Keratinocyte (primary cell): ENCODE results near the gene CDH13. TPM values are rescaled to one million over a fixed set of nuclear protein-coding genes. Genes with fewer than 3 reads are reported as not detected.

Source experiments
- DNase-seq: peaks from one replicate; pipeline ENCODE4 v3.0.0-alpha.2; 2011; ENCODE audit warnings: low read depth, missing footprints, low spot score
- FAIRE-seq: peaks from 2 replicates; lab custom pipeline; 2011; peaks lifted over from hg19 to GRCh38; lab: Jason Lieb, UNC
- H2AFZ ChIP-seq: 2 replicates; pipeline ENCODE4 v1.6.0; 2012; ENCODE audit warnings: low read length, control low read depth, inconsistent platforms; ENCODE audit not compliant: control insufficient read depth
- H3K27ac ChIP-seq: 2 replicates; pipeline ENCODE4 v1.5.1; 2011; ENCODE audit warnings: low read length; ENCODE audit not compliant: control insufficient read depth, insufficient read depth
- H3K27me3 ChIP-seq: 3 replicates; pipeline ENCODE4 v1.6.0; 2011; ENCODE audit warnings: low read length; ENCODE audit not compliant: control insufficient read depth, insufficient read depth; ENCODE audit errors: extremely low read depth
- H3K36me3 ChIP-seq, 2 experiments: 2 replicates in 1 of 2; 3 replicates in 1 of 2; pipeline ENCODE4 v1.5.1; 2011; ENCODE audit warnings: low read length in 2 of 2, mild to moderate bottlenecking in 1 of 2; ENCODE audit not compliant: control insufficient read depth in 2 of 2, insufficient read depth in 2 of 2; ENCODE audit errors: extremely low read depth in 1 of 2
- H3K4me1 ChIP-seq: 3 replicates; pipeline ENCODE4 v1.5.1; 2011; ENCODE audit warnings: low read length; ENCODE audit not compliant: control insufficient read depth, insufficient read depth; ENCODE audit errors: extremely low read depth
- H3K4me2 ChIP-seq: 3 replicates; pipeline ENCODE4 v1.6.0; 2011; ENCODE audit warnings: low read depth, low read length; ENCODE audit not compliant: control insufficient read depth, insufficient read depth; ENCODE audit errors: extremely low read depth
- H3K4me3 ChIP-seq, 3 experiments: fragments of 200-600 bp in 1 of 3; sonication (generic) in 1 of 3; 2 replicates in 2 of 3; 3 replicates in 1 of 3; pipeline ENCODE4 v1.5.1; 2011 to 2016; ENCODE audit warnings: low read length in 3 of 3, mild to moderate bottlenecking in 3 of 3, control low read depth in 2 of 3, inconsistent platforms in 1 of 3, low read depth in 1 of 3, mixed read lengths in 1 of 3, mixed run types in 1 of 3, moderate library complexity in 1 of 3; ENCODE audit not compliant: control insufficient read depth in 2 of 3, insufficient read depth in 2 of 3; ENCODE audit errors: extremely low read depth in 1 of 3
- H3K79me2 ChIP-seq: 2 replicates; pipeline ENCODE4 v1.6.0; 2012; ENCODE audit warnings: low read length; ENCODE audit not compliant: control insufficient read depth, insufficient read depth
- H3K9ac ChIP-seq: 3 replicates; pipeline ENCODE4 v1.6.0; 2011; ENCODE audit warnings: low read length; ENCODE audit not compliant: control insufficient read depth, insufficient read depth; ENCODE audit errors: extremely low read depth
- H3K9me1 ChIP-seq: 3 replicates; pipeline ENCODE4 v1.6.0; 2011; ENCODE audit warnings: low read length; ENCODE audit not compliant: control insufficient read depth, insufficient read depth; ENCODE audit errors: extremely low read depth
- H3K9me3 ChIP-seq: 2 replicates; pipeline ENCODE4 v1.5.1; 2012; ENCODE audit warnings: low read depth, low read length; ENCODE audit not compliant: control insufficient read depth
- H4K20me1 ChIP-seq: 3 replicates; pipeline ENCODE4 v1.6.0; 2011; ENCODE audit warnings: low read length; ENCODE audit not compliant: control insufficient read depth, insufficient read depth; ENCODE audit errors: extremely low read depth
- CTCF ChIP-seq, 3 experiments: IDR thresholded peaks in 1 of 3; conservative IDR thresholded peaks in 1 of 3; optimal IDR thresholded peaks in 1 of 3; 2 replicates in 2 of 3; 3 replicates in 1 of 3; pipeline versions ENCODE3 to v1.5.1; 2011; ENCODE audit warnings: low read length in 3 of 3, mild to moderate bottlenecking in 3 of 3, moderate library complexity in 2 of 3, control low read depth in 1 of 3, inconsistent platforms in 1 of 3; ENCODE audit not compliant: insufficient read depth in 2 of 3; ENCODE audit errors: extremely low read depth in 1 of 3
- EZH2 ChIP-seq: IDR thresholded peaks from one replicate; pipeline ENCODE4 v1.6.1; 2012; ENCODE audit warnings: inconsistent platforms, mild to moderate bottlenecking, low read length, moderate library complexity
- dilution Hi-C: fragments of 300-500 bp; cut with MboI; formaldehyde crosslinking; loops from one replicate; pipeline ENCODE4 v1.7.0; 2020; ENCODE audit warnings: low sequenced_read_pairs; ENCODE audit not compliant: extremely low pct_ligation_motif_present
- polyA plus RNA-seq, 5 experiments: library from polyadenylated mRNA; depleted of rRNA in 3 of 5; stranded (reverse) in 3 of 5; stranded (forward) in 1 of 5; unstranded in 1 of 5; fragments of >200 nt; gene quantifications; 1 replicate in 1 of 5; 2 replicates in 3 of 5; 3 replicates in 1 of 5; pipeline versions ENCODE4 v1.2.1 to v1.2.3, GENCODE V29; 2011 to 2012; ENCODE audit warnings: missing spikeins in 2 of 5, low read depth in 1 of 5, low replicate concordance in 1 of 5

Gene CDH13
- polyA plus RNA-seq, 1 donor (not counting 4 experiments of a cell fraction or from before 2014, with no cell fraction given): 111 TPM

- TF ChIP-seq CTCF (optimal IDR thresholded peaks at IDR 0.05 in 1 of 3, IDR thresholded peaks at IDR 0.05 in 1 of 3, conservative IDR thresholded peaks at IDR 0.05 in 1 of 3; ENCODE audit: extremely low read depth in 1 of 3, insufficient read depth in 2 of 3, low read length in 3 of 3): no peak
- no peak for TF ChIP-seq EZH2
- Histone ChIP-seq H3K79me2 (no peaks in the 10 kb centered on the region), H3K9me1 (no peaks in the 10 kb centered on the region)
Observed at GRCh38 chr16:83542491-83542890, 915.7 kb downstream of the CDH13 start.

GRCh38 chr16:83549316-83550182 lies 922.8 kb downstream of the CDH13 start:
- H3K27ac ChIP-seq: no peak overlapping the region
- H3K27me3 ChIP-seq: no peaks in the 10 kb centered on the region
- dilution Hi-C loops: no loop called here
- FAIRE-seq: no peak
- H2AFZ ChIP-seq: no peak overlapping the region
- no peaks in the 10 kb centered on the region for H3K36me3 ChIP-seq
- H3K4me3 ChIP-seq: no peak overlapping the region
- no peak overlapping the region for H3K9ac ChIP-seq
- no peak for DNase-seq
- peaks cover 10% of the 10 kb centered on the region for H3K4me1 ChIP-seq
- no peak overlapping the region for H3K4me2 ChIP-seq
- no peaks in the 10 kb centered on the region for H3K9me3 ChIP-seq
- H4K20me1 ChIP-seq: no peaks in the 10 kb centered on the region
- no peaks in the 10 kb centered on the region for H3K79me2 ChIP-seq
- TF ChIP-seq CTCF (optimal IDR thresholded peaks at IDR 0.05 in 1 of 3, IDR thresholded peaks at IDR 0.05 in 1 of 3, conservative IDR thresholded peaks at IDR 0.05 in 1 of 3; ENCODE audit: extremely low read depth in 1 of 3, insufficient read depth in 2 of 3, low read length in 3 of 3) (no peak), EZH2 (no peak)
- H3K9me1 ChIP-seq: no peaks in the 10 kb centered on the region

More at GRCh38 chr16:83542491-83542890, 915.7 kb downstream of the CDH13 start:
- no peaks in the 10 kb centered on the region for H3K27me3 ChIP-seq
- no peak for DNase-seq
- dilution Hi-C loops: no loop called here
- no peak overlapping the region for H3K9ac ChIP-seq
- H2AFZ ChIP-seq: no peak overlapping the region
- H3K36me3 ChIP-seq: peaks cover 0 to 1% of the 10 kb centered on the region in 2 experiments
- no peak overlapping the region for H3K4me2 ChIP-seq
- H3K4me3 ChIP-seq: no peak overlapping the region
- FAIRE-seq: no peak
- no peaks in the 10 kb centered on the region for H3K4me1 ChIP-seq
- no peaks in the 10 kb centered on the region for H3K9me3 ChIP-seq
- no peak overlapping the region for H3K27ac ChIP-seq
- H4K20me1 ChIP-seq: no peaks in the 10 kb centered on the region
